DMS114 treated with DMSO at 0.1 percent for 48 hours (cell line): Measurements from ENCODE around the gene ZNF570.

Experiments used
- DNase-seq: peaks from one replicate; lab custom pipeline; 2025; ENCODE audit not compliant: unreplicated experiment; lab: John Stamatoyannopoulos, UW

ZNF570 gene

DNA sequence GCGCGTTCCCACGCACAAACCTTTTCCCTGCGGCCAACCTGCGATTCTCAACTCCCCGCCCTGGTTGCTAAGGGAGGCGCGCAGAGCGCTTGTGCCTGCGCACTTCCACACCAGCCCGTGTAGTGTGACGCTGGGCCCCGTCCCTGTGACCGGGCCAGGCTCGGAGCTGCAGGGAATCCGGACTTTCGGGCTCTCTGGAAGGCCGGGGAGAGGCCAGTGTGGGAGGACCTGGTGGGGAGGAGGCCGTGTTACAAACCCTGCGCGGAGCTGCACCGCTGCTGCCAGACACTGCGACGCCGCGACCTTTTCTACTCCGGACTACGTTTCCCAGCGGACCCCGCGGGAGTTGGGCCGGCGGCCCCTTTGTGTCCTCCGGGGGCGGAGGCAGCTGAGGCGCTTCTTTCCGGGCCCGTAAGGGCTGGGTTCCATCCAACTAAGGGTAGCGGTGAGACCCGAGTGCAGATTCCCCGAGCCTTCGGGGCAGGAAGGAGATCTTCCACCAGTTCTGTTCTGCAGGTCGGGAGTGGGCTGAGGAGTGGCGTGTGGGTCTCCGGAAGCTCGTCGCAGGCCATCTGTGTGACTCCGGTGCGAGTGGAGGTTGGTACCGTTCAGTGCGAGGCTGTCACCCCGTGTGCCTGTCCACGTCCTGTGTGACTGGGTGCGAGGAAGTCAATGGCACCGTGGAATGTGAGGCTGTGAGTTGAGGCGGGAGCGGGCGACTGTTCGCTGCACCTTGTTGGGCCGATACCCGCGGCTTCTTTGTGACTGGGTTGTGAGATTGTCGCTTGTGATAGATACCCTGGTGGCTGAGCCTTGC lies at the start of gene ZNF570:
Gene ZNF570, plus strand, starts transcription at position 396 of the 817 bp plus-strand sequence. CDS start 999 bp downstream, outside the sequence.
- peak; percentile 83 for DNase-seq

DNA sequence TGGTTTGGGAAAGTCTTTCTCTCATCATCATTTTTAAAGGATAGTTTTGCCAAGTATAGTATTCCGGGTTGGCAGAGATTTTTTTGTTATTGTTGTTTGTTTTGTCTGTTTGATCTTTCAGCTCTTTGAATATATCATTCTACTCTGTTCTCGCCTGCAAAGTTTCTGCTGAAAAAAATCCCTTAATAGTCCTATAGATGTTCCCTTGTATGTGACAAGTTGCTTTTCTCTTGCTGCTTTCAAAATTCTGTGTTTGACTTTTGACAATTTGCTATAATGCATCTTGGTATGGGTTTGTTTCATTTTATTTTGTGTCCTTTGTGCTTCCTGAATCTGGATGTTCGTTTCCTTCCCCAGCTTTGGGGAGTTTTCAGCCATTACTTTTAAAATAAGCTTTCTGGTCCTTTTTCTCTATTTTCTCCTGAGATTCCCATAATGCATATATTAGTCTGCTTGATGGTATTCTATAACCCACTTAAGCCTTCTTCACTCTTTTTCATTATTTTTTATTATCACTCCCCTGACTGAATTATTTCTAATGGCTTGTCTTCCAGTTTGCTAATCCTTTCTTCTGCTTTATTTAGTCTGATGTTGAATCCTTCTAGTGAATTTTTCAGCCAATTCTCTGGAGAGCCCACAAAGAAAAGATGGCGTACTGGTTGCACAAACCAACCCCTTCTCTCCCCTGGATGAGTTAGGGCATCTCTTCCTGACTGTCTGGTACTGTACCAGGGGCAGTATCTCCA lies 16.5 kb upstream of the ZNF570 start:
- DNase-seq, result no peak

DNA sequence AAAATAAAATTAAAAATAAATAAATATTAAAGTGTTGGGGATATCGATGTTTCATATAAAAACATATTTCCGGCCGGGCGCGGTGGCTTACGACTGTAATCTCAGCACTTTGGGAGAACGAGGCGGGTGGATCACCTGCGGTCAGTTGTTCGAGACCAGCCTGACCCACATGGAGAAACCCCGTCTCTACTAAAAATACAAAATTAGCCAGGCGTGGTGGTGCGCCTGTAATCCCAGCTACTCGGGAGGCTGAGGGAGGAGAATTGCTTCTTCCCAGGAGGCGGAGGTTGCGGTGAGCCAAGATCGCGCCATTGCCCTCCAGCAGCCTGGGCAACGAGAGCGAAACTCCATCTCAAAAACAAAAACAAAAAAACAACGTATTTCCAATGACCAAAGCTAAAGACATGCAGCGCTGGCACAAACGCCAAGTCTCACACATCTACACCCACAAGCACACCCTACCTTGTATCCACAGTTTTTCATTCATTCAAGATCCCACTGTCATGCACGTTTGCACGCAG lies 2.8 kb upstream of the ZNF570 start:
- no peak for DNase-seq

DNA sequence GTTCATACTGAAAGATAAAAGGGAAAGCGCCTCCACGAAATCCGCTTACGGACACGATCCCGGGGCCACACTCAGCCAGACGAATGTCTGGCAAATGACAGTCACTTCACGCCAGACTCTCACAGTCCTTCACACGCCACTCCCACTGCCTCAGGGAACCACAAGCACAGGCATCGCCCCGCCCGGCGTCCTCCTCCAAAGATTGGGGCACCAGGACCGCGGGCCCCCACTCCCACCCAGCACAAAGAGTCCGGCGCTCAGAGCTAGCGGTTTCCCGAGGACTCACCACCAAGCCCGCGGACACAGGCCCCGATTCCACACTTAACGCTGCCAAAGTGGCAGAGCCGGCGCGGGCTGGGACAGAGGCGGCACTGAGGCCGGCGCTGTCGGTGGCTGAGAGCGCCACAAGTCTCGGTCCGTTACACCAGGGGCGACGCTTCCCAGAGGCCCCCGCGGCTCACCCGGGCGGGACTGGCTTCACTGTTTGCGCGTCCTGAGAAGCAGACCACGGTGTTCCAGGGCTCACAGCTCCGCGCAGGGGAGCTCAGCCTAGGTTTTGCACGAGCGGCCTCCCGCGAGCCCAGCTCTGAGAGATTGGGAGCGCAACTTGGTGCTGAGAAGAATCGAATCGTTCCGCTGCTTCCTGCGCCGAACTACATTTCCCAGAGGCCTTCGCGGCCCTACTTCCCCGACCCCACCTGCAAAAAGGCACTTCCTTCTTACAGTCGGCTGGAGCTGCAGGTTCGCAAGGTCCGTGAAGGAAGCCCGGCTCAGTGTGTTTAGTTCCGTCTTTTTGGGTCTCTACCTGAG lies 2.2 kb upstream of the ZNF570 start, which contains the start of gene ZNF569:
Gene ZNF569, minus strand, starts transcription at position 647 of the 810 bp plus-strand sequence. CDS start 22,523 bp downstream, outside the sequence.
- DNase-seq, result peak; percentile 92

DNA sequence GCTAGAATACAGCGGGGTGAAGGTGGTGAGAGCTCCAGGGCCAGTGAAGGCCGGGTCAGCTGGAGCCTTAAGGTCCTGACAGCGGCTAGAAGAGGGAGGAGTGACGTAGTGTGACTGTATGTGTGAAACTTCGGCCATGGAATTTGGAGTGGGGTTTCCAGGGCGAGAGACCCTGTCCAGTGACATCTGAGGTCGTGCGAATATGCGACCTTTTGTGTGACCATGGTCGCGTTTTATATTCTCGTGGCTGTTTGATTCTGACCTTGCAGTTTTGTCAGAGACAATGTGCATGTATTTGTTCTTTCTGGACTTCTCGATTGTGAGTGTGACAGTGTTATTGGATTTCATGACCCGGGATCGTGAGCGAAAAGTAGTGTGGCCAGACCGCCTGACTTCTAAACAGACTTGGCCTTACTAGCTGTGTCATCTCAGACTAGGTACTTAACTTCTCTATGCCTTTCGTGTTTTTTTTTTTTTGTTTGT lies 1.5 kb upstream of the ZNF570 start:
- no peak for DNase-seq

DNA sequence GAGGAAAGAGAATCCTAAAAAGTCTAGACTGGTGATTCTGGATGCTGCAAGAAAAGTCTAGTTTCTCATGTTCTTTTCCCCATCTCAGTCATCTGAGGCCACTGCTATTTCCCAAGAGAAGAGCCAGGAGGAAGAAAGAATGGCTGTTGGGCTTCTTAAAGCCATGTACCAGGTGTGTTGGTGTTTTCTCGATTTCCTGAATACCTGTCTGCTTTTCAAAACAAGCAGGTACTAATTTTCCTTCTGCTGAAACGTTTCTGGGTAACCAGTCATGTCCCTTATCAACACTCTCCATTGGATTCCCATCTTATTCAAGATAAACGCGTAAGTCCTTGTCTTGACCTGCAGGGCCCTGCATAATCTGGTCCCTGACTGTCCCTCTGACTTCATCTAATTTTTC lies 1.1 kb downstream of the ZNF570 start:
- no peak for DNase-seq

DNA sequence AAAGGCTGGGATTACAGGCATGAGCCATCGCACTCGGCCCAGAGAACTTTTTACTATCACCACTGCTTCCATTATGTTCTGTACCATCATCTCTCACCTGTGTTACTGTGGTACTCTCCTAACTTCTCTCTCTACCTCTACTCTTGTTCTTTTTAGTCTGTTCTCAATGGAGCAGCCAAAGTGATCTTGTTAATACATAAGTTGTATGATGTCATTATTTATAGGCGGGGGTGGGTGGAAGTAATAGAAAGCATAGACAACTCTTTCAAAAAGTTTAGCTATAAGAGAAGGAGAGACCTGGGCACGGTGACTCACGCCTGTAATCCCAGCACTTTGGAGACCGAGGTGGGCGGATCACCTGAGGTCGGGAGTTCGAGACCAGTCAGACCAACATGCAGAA lies 3.0 kb downstream of the ZNF570 start:
- no peak for DNase-seq

DNA sequence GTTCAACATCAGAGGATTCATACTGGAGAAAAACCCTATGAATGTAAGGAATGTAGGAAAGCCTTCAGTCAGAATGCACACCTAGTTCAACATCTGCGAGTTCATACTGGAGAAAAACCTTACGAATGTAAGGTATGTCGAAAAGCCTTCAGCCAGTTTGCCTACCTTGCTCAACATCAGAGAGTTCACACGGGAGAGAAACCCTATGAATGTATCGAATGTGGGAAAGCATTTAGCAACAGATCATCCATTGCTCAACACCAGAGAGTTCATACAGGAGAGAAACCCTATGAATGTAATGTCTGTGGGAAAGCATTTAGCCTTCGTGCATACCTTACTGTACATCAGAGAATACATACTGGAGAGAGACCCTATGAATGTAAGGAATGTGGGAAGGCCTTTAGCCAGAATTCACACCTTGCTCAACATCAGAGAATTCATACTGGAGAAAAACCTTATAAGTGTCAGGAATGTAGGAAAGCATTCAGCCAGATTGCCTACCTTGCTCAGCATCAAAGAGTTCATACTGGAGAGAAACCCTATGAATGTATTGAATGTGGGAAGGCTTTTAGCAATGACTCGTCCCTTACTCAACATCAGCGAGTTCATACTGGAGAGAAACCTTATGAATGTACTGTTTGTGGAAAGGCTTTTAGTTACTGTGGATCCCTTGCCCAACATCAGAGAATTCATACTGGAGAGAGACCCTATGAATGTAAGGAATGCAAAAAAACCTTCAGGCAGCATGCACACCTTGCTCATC lies 15.4 kb downstream of the ZNF570 start:
- DNase-seq, result no peak

DNA sequence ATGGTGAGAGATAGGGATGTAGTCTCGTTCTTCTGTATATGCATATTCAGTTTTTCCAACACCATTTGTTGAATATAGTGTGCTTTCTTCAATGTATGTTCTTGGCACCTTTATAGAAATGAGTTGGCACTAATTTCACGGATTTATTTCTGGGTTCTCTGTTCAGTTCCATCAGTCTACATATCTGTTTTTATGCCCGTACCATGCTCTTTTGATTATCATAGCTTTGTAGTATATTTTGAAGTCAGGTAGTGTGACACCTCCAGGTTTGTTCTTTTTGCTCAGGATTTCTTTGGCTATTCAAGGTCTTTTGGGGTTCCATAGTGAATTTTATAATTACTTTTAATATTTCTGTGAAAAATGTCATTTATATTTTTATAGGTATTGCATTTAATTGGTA lies 23.1 kb downstream of the ZNF570 start:
- DNase-seq, result no peak

DNA sequence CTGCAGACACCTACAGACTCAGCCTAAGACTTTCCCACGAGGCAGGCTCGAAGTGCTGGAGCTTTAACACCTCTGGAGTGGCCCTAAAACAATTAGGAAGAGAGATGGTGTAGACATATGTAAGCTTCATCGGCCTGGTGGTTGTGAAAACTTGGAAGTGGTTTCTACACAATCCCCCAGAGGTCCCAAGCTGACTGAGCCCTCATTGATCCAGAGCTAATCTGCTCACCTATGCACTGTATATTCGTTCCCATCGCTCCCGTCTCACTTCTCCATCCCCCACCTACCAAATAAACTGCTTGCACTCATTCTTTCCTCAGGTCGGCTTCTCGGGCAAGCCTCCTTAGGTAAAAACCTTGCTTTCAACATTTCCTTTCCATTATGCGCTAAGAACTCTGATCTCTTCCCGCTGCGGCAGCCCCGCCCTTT lies 36.8 kb downstream of the ZNF570 start:
- DNase-seq, result no peak

DNA sequence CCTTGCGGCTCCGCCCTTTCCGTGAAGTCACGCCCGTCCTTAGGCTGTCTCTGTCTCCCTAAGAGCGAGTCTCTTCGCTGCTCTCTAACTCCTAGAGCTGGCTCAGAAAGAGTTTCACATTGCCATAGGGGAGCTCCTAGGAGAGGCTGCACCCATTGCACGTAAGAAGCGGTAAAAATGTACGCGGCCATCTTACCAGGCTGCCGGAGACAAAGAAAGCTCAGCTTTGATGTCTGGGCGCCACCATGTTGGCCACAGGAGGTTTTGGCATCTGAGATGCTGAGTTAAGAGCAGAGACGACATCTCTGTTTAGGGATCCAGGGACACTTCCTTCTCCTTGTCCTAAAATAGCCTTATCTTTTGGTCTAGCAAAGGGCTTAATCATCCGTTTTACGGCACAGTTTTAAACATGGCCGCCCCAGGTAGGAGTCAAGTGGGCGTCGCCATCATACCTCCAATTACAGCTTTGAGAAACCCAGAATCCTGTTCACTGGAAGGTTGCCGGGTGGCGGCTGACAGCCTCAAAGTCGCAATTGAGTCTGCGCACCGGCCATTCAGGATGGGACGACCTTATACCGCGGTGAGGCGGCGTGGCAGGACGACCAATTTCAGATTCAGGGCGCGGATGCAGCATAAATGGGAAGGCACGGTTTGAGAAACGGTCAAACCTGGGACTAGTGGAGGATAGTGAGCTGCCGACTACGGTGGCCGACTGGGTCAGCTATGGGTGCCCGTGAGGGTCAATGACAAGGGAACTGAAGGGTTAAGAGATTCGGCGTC lies 37.4 kb downstream of the ZNF570 start, which contains the start of gene ZNF793:
Gene ZNF793, plus strand, starts transcription at position 553 of the 780 bp plus-strand sequence. CDS start 16,501 bp downstream, outside the sequence.
- DNase-seq, result peak; percentile 67

DNA sequence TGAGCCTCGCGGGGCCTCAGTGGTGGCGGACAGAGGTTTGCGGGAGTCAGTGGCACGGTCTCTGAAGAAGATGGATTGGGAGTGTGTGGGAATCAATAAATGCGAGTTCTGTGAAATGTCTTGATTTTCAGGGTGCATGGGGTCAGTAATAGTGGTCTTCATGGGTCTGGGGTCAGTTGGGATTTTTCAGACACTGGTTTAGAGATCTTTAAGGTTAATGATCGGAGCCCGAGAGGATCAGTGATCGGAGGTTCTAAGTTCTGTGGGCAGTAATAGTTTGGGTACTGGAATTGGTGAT lies 38.0 kb downstream of the ZNF570 start:
- no peak for DNase-seq

DNA sequence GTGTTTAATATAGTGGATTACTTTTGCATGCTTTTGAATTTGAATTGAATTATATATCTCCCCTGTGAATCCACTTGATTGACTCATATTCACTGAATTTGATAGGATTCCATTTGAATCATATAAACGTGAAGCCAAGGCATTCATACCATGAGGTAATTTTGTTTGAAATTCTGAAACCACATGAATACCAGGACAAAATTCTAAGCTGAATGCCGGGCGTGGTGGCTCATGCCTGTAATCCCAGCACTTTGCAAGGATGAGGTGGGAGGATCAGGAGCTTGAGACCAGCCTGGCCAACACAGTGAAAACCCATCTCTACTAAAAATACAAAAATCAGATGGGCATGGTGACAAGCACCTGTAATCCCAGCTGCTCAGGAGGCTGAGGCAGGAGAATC lies 42.0 kb downstream of the ZNF570 start:
- no peak for DNase-seq

DNA sequence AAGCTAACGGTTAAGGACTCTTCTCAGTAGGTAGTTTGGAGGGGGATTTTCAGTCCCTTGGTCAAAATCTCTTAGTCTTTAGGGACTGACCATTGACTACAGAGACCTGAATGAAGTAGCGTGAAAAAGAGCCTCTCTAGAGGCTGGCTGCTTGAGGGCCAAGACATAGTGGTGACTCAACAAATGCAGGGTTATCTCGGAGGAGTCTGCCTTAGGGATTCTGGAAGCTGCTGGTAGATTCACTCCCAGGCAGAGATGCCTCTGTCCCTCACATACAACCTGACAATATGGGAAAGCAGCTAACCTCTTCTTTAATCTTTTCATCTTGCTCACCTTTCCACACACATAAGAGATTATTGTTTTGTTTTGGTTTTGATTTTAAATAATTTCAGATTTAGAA lies 42.7 kb downstream of the ZNF570 start:
- DNase-seq, result no peak

DNA sequence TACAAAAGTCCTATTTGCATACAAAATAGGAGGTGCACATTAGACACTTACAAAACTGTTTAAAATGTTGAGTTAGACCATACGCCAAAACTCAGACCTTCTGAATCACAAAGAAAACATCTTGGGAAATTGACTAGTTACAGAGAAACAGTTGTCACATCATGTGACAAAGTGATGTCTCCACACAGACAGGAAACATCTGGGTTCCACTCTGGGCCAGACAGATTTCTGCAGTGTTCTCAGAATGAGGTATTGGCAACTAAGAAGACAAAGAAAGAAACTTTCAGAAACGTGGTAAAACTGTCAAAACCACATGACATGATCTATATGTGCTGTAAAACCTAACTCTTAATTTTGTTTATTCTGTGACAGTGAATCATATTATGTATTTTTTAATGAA lies 44.2 kb downstream of the ZNF570 start:
- DNase-seq, result no peak

DNA sequence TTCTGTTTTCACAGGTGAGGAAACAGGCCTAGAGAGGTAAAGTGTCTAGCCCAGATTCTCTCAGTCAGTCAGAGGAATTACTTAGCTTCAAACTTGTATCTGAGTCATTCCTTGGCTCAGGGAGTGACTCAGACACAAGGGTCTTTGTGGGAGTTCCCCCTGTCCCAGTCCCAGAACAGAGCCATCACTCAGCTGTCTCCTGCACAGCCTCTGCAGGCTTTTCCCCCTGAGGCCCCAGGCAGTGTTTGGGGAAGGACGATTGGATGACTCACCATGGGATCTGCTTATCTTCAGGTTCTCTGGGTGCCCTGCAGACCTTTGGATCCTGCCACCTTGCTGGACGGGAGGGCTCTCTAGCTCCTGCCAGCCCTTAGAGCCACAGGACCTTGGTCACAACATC lies 50.7 kb downstream of the ZNF570 start:
- no peak for DNase-seq

DNA sequence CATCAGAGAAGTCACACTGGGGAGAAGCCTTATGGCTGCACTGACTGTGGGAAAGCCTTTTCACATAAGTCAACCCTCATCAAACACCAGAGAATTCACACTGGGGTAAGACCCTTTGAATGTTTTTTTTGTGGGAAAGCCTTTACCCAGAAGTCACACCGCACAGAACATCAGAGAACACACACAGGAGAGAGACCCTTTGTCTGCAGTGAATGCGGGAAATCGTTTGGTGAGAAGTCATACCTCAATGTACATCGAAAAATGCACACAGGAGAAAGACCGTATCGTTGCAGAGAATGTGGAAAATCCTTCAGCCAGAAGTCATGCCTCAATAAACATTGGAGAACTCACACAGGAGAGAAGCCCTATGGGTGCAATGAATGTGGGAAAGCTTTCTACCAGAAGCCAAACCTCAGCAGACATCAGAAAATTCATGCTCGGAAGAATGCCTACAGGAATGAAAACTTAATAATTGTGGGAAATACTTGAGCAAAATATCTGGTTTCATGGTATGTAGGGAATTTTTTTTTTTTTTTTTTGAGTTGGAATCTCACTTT lies 68.3 kb downstream of the ZNF570 start:
- no peak for DNase-seq
